K562 (cell line): ENCODE measurements around the gene RET. TPM values are rescaled to one million over a fixed set of nuclear protein-coding genes. Genes with fewer than 3 reads are reported as not detected.

ENCODE experiments used
- ATAC-seq: fragments of 200-7000 bp; cut with Tn5 transposase; 3 replicates; pipeline ENCODE4 v1.9.1; 2020; ENCODE audit warnings: moderate library complexity
- BruUV-seq: library from RNA; stranded (reverse); fragments of 400-500 nt; replicated peaks from 2 replicates; lab custom pipeline; 2021; lab: Mats Ljungman, UMichigan
- CTCF ChIA-PET: fragments of 300-600 bp; formaldehyde crosslinking; extraction: SDS; loops from one replicate; lab custom pipeline; 2021; ENCODE audit warnings: low intra/inter-chr PET ratio; lab: Yijun Ruan, JAX
- POLR2A ChIA-PET: fragments of 300-600, 350-650 bp; sonication (Branson Sonifier 250); formaldehyde crosslinking; extraction: SDS; loops from one replicate; lab custom pipeline; 2021; ENCODE audit warnings: antibody characterized with exemption, inconsistent platforms; lab: Yijun Ruan, JAX
- DNase-seq, 4 experiments: peaks; one replicate each; pipeline versions ENCODE4 v3.0.0 to v3.0.0-alpha.2; 2011 to 2018; ENCODE audit warnings: low spot score in 3 of 4, mixed read lengths in 3 of 4; ENCODE audit errors: extremely low read depth in 1 of 4
- FAIRE-seq: peaks from 2 replicates; lab custom pipeline; 2011; peaks lifted over from hg19 to GRCh38; lab: Jason Lieb, UNC
- H2AFZ ChIP-seq: 2 replicates; pipeline ENCODE4 v1.6.0; 2011; ENCODE audit warnings: low read depth, low read length, control low read depth, inconsistent platforms
- H3K27ac ChIP-seq: fragments of 200-600 bp; 3 replicates; pipeline ENCODE4 v1.8.0; 2011; ENCODE audit warnings: low read depth, mild to moderate bottlenecking, control low read depth, inconsistent platforms, low read length, moderate library complexity, mixed read lengths; ENCODE audit errors: extremely low read depth
- H3K27me3 ChIP-seq, 2 experiments: fragments of 300-600 bp in 1 of 2; 2 replicates in 1 of 2; 3 replicates in 1 of 2; pipeline versions ENCODE4 v1.6.0 to v1.8.0; 2011; ENCODE audit warnings: inconsistent platforms in 2 of 2, low read length in 2 of 2, mild to moderate bottlenecking in 1 of 2, mixed read lengths in 1 of 2, moderate library complexity in 1 of 2; ENCODE audit not compliant: control insufficient read depth in 2 of 2, insufficient read depth in 2 of 2
- H3K36me3 ChIP-seq: fragments of 300-600 bp; 3 replicates; pipeline ENCODE4 v1.8.0; 2011; ENCODE audit warnings: mild to moderate bottlenecking, low read length, inconsistent platforms; ENCODE audit not compliant: control insufficient read depth, insufficient read depth
- H3K4me1 ChIP-seq, 2 experiments: fragments of 200-600 bp in 1 of 2; replicated peaks in 1 of 2; 2 replicates in 1 of 2; 3 replicates in 1 of 2; pipeline versions ENCODE4 v1.5.1 to v1.8.0; 2011; ENCODE audit warnings: inconsistent platforms in 2 of 2, low read length in 2 of 2, mild to moderate bottlenecking in 1 of 2, mixed read lengths in 1 of 2, moderate library complexity in 1 of 2; ENCODE audit not compliant: control insufficient read depth in 2 of 2, insufficient read depth in 2 of 2
- H3K4me2 ChIP-seq: 2 replicates; pipeline ENCODE4 v1.6.1; 2011; ENCODE audit warnings: low read length, control low read depth, inconsistent platforms, mixed read lengths; ENCODE audit not compliant: insufficient read depth
- H3K4me3 ChIP-seq: fragments of 200-600 bp; sonication (generic), shearing (Covaris generic); 2 replicates; pipeline ENCODE4 v1.5.1; 2016; ENCODE audit warnings: control low read depth, inconsistent platforms
- H3K79me2 ChIP-seq: fragments of 200-600 bp; 3 replicates; pipeline ENCODE4 v1.8.0; 2011; ENCODE audit warnings: low read length, inconsistent platforms; ENCODE audit not compliant: control insufficient read depth, insufficient read depth
- H3K9ac ChIP-seq, 2 experiments: 2 replicates each; pipeline versions ENCODE4 v1.6.0 to v1.6.1; 2011; ENCODE audit warnings: low read depth in 2 of 2, low read length in 2 of 2, control low read depth in 1 of 2, inconsistent platforms in 1 of 2, mild to moderate bottlenecking in 1 of 2, mixed read lengths in 1 of 2; ENCODE audit not compliant: insufficient read depth in 1 of 2
- H3K9me1 ChIP-seq: one replicate; pipeline ENCODE4 v1.6.0; 2011; ENCODE audit warnings: inconsistent platforms, mild to moderate bottlenecking, low read length, moderate library complexity; ENCODE audit not compliant: control insufficient read depth, insufficient read depth
- H3K9me3 ChIP-seq: replicated peaks from 2 replicates; pipeline ENCODE4 v1.5.1; 2011; ENCODE audit warnings: low read depth, low read length, inconsistent platforms; ENCODE audit not compliant: control insufficient read depth, insufficient read depth
- H4K20me1 ChIP-seq: replicated peaks from 2 replicates; pipeline ENCODE4 v1.6.1; 2011; ENCODE audit warnings: low read length, inconsistent platforms, mixed read lengths; ENCODE audit not compliant: control insufficient read depth, insufficient read depth
- FOXA3 ChIP-seq, 2 experiments: fragments of 450-650 bp in 1 of 2; sonication (generic) in 1 of 2; formaldehyde crosslinking; IDR thresholded peaks in 1 of 2; conservative IDR thresholded peaks in 1 of 2; 2 replicates each; pipeline versions ENCODE4 v1.4.0 to v1.8.0; 2020 to 2022; ENCODE audit warnings: mild to moderate bottlenecking in 2 of 2, missing genetic modification reagents in 1 of 2
- GABPB2 ChIP-seq: fragments of 250-450 bp; sonication (Bioruptor Pico); conservative IDR thresholded peaks from 2 replicates; pipeline ENCODE4 v1.5.1; 2021; ENCODE audit warnings: mild to moderate bottlenecking
- GATAD2A ChIP-seq: fragments of 450-650 bp; IDR thresholded peaks from 2 replicates; pipeline ENCODE4 v1.6.1; 2017
- NCOA4 ChIP-seq: fragments of 450-650 bp; IDR thresholded peaks from 2 replicates; pipeline ENCODE4 v1.6.1; 2018; ENCODE audit warnings: mild to moderate bottlenecking; ENCODE audit not compliant: partially characterized antibody
- PTRF ChIP-seq: fragments of 450-650 bp; IDR thresholded peaks from 2 replicates; pipeline ENCODE4 v1.6.1; 2016; ENCODE audit warnings: mild to moderate bottlenecking, missing genetic modification characterization, missing compliant biosample characterization
- STAG1 ChIP-seq: sonication (generic); formaldehyde crosslinking; IDR thresholded peaks from 2 replicates; pipeline ENCODE4 v1.5.0; 2020; ENCODE audit warnings: missing genetic modification reagents, borderline replicate concordance
- TBP ChIP-seq: optimal IDR thresholded peaks from 2 replicates; pipeline ENCODE3; 2011; ENCODE audit warnings: low read depth, low read length, improper control_type of control experiment
- U2AF2 ChIP-seq: fragments of 200-400 bp; formaldehyde crosslinking; optimal IDR thresholded peaks from 2 replicates; pipeline ENCODE3; 2017; ENCODE audit warnings: low read depth, mild to moderate bottlenecking, low read length
- ZFP36 ChIP-seq: fragments of 150-350 bp; IDR thresholded peaks from 2 replicates; pipeline ENCODE4 v1.6.1; 2018; ENCODE audit warnings: low read length, low read depth; ENCODE audit not compliant: partially characterized antibody
- WGBS: fragments of 100-300 bp; shearing (Covaris generic); methylation state at CpG from one replicate; pipeline ENCODE4 v1.1.6; 2016; ENCODE audit warnings: low coverage, mixed read lengths; ENCODE audit not compliant: insufficient coverage; ENCODE audit errors: missing lambda C conversion rate; 5-methylcytosine and 5-hydroxymethylcytosine counted together
- in situ Hi-C: fragments of 300-500 bp; cut with MboI; formaldehyde crosslinking; loops from 4 replicates; pipeline ENCODE4 v1.15.0; 2018; ENCODE audit warnings: inconsistent platforms, mixed read lengths
- intact Hi-C: fragments of 100-400 bp; cut with micrococcal nuclease; formaldehyde crosslinking; loops from 2 replicates; pipeline ENCODE4 v1.14.2; 2022
- polyA plus RNA-seq, 8 experiments: library from polyadenylated mRNA; depleted of rRNA in 4 of 8; stranded (reverse) in 5 of 8; unstranded in 3 of 8; fragments of >200 nt; fragmentation: Nextera tagmentation in 2 of 8; fragmentation: Illumina TruSeq in 1 of 8; extraction: Ambion mirVana in 2 of 8; extraction: Trizol in 1 of 8; gene quantifications; 2 replicates each; pipeline versions ENCODE4 v1.2.1 to v1.2.3, GENCODE V29; 2011 to 2014; ENCODE audit warnings: inconsistent platforms in 1 of 8, missing spikeins in 1 of 8
- total RNA-seq, 7 experiments: library from RNA; depleted of rRNA in 6 of 7; stranded (reverse); fragments of >200 nt in 6 of 7; fragmentation: Illumina TruSeq in 2 of 7; extraction: Trizol in 2 of 7; gene quantifications; 2 replicates each; pipeline versions ENCODE4 v1.2.1 to v1.2.3, GENCODE V29; 2011 to 2021; ENCODE audit warnings: low replicate concordance in 1 of 7
- TF ChIP-seq, protein P1 (sequence below), 3 experiments: IDR thresholded peaks in 2 of 3; conservative IDR thresholded peaks in 1 of 3; 2 replicates each; pipeline ENCODE4 v1.5.1; 2011 to 2012; ENCODE audit warnings: low read length in 3 of 3, mild to moderate bottlenecking in 3 of 3, control low read depth in 2 of 3, improper control_type of control experiment in 1 of 3, inconsistent platforms in 1 of 3, low read depth in 1 of 3, mixed read lengths in 1 of 3, moderate library complexity in 1 of 3; ENCODE audit not compliant: insufficient read depth in 2 of 3

The RET gene
- total and polyA plus RNA-seq, 9 of the 15 experiments (the other 6 are each of a cell fraction or from before 2014, with no cell fraction given) = 0.04 to 0.05 TPM; not detected in 7

DNA sequence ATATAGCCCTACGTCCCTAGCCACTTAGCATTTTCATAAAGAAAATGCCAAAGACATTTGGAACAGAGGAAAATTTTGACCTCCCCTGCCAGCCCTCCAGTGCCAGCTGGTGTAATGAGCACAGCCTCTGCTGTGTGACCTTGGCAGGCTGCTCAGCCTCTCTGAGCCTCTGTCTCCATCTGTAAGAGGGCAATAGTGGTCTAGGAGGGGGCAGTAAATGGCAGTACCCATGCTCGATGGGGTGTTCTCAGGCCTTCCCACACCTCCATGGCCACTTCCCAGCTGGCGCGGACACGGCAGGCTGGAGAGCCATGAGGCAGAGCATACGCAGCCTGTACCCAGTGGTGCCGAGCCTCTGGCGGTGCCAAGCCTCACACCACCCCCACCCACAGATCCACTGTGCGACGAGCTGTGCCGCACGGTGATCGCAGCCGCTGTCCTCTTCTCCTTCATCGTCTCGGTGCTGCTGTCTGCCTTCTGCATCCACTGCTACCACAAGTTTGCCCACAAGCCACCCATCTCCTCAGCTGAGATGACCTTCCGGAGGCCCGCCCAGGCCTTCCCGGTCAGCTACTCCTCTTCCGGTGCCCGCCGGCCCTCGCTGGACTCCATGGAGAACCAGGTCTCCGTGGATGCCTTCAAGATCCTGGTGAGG is 37.3 kb downstream of the RET start:
- WGBS = under 1% methylated on average over 23 of the region's 24 CpGs
- in situ Hi-C loops = no loop called here
- ATAC-seq (no peak), FAIRE-seq (no peak), DNase-seq (no peak)
- ChIA-PET CTCF (no interaction called here), POLR2A (no interaction called here)
- 0 out of 4 replicates have a peak overlapping the region, but pooled peaks of 1 of the 2 experiments have one; percentile 24 for H3K9ac ChIP-seq
- intact Hi-C loops = loop anchor here (5.0 kb wide), 1 partner anchor 37 kb away; the partner anchor contains the start of gene RET
- H3K4me2 ChIP-seq = no peak overlapping the region
- H3K4me3 ChIP-seq = no peak overlapping the region
- H3K9me1 ChIP-seq = no peaks in the 10 kb centered on the region
- no peak overlapping the region for H3K27ac ChIP-seq
- no TSS peak for BruUV-seq
- H2AFZ ChIP-seq = no peak overlapping the region
- H4K20me1 ChIP-seq = peaks cover 12% of the 10 kb centered on the region
- peaks cover 19 to 77% of the 10 kb centered on the region in 2 experiments; a peak in 4 of 5 replicates for H3K27me3 ChIP-seq
- peaks cover 0 to 14% of the 10 kb centered on the region in 2 experiments; a peak in 2 of 5 replicates for H3K4me1 ChIP-seq
- no peaks in the 10 kb centered on the region for H3K79me2 ChIP-seq
- H3K9me3 ChIP-seq = no peaks in the 10 kb centered on the region
- no peaks in the 10 kb centered on the region for H3K36me3 ChIP-seq
- TF ChIP-seq GATAD2A (no peak), ZFP36 (peak; percentile 62)

DNA sequence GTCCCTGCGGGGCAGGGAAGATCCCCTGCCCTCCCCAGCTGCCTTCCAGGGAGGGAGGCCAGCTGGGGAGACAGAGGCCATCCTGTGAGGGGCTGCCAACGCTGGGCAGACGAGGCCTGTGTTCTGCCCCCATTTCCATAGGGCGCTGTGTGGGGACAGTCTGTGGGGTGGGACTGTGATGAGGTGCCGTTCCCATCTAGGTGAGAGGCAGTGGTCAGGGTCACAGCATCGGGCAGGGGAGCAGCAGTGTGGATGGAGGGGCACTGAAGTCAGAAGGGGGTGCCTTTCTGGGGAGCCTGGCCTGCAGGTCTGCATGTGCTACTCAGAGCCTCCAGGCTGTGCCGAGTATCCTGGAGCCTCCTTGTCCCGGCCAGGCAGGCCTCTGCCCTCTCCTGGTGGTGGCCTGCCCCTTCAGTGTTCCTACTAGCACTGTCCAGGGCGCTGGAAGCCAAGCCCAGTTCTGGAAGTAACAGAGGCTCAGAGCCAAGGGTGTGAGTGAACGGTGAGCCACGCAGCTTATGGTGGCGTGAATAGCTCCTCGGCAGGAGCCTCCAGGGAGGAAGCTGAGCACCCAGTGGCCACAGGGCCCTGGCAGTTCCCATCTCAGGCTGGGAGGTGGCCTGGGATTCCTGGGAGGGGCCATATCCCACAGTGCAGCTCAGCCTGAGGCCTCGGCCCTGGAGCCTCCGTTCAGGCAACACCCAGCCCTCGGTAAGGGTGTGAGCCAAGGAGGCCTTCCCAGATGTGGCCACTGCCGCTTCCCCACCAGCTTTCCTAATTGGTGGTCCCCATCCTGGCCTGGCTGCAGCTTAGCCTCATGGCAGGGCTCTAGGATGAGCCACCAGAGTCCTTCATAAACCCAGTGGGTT is 38.1 kb downstream of the RET start:
- Histone ChIP-seq H3K27me3 (peaks cover 22 to 84% of the 10 kb centered on the region in 2 experiments; a peak in 4 of 5 replicates), H3K4me2 (no peak overlapping the region), H3K9ac (no peak overlapping the region), H3K9me1 (no peaks in the 10 kb centered on the region), H3K79me2 (no peaks in the 10 kb centered on the region), H3K4me1 (peaks cover 0 to 20% of the 10 kb centered on the region in 2 experiments; a peak in 2 of 5 replicates)
- BruUV-seq = no TSS peak
- DNase-seq = no peak
- in situ Hi-C loops = no loop called here
- TF ChIP-seq ZFP36 = no peak
- TF ChIP-seq STAG1 (CRISPR knock-in tag) = no peak
- TF ChIP-seq NCOA4 = no peak
- TF ChIP-seq FOXA3 (CRISPR knock-in tag; conservative IDR thresholded peaks at IDR 0.05 in 1 of 2, IDR thresholded peaks at IDR 0.05 in 1 of 2) = no peak
- TF ChIP-seq, protein P1, sequence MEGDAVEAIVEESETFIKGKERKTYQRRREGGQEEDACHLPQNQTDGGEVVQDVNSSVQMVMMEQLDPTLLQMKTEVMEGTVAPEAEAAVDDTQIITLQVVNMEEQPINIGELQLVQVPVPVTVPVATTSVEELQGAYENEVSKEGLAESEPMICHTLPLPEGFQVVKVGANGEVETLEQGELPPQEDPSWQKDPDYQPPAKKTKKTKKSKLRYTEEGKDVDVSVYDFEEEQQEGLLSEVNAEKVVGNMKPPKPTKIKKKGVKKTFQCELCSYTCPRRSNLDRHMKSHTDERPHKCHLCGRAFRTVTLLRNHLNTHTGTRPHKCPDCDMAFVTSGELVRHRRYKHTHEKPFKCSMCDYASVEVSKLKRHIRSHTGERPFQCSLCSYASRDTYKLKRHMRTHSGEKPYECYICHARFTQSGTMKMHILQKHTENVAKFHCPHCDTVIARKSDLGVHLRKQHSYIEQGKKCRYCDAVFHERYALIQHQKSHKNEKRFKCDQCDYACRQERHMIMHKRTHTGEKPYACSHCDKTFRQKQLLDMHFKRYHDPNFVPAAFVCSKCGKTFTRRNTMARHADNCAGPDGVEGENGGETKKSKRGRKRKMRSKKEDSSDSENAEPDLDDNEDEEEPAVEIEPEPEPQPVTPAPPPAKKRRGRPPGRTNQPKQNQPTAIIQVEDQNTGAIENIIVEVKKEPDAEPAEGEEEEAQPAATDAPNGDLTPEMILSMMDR (IDR thresholded peaks at IDR 0.05 in 2 of 3, conservative IDR thresholded peaks at IDR 0.05 in 1 of 3; ENCODE audit: insufficient read depth in 2 of 3, low read depth in 1 of 3, low read length in 3 of 3) = peak in 1 of 3 experiments; percentile 10; a peak in 1 of 6 replicates
- TF ChIP-seq TBP = no peak
- TF ChIP-seq GABPB2 = no peak
- no peak for TF ChIP-seq PTRF (tag)
- TF ChIP-seq U2AF2 = no peak
- TF ChIP-seq, all 486 proteins: peak for 1
- ATAC-seq (peak; percentile 38), FAIRE-seq (no peak)
- no peaks in the 10 kb centered on the region for H3K9me3 ChIP-seq
- POLR2A ChIA-PET = interaction anchor here (0.6 kb wide), 2 partner anchors 30 to 347 kb away, joined by 3 to 4 read pairs; no protein-coding TSS in a partner anchor
- no peak overlapping the region for H3K4me3 ChIP-seq
- peaks cover 12% of the 10 kb centered on the region for H4K20me1 ChIP-seq
- H3K36me3 ChIP-seq = no peaks in the 10 kb centered on the region
- H2AFZ ChIP-seq = no peak overlapping the region
- H3K27ac ChIP-seq = no peak overlapping the region
- CTCF ChIA-PET = no interaction called here
- under 1% methylated on average over 16 of the region's 17 CpGs for WGBS
- intact Hi-C loops = loop anchor here (5.0 kb wide), 1 partner anchor 38 kb away; the partner anchor contains the start of gene RET
